Fibroblast of mammary gland (primary cell): ENCODE measurements around the gene VAC14.

Source experiments
- DNase-seq: peaks from one replicate; pipeline ENCODE4 v3.0.0-alpha.2; 2010; ENCODE audit warnings: low read depth
- H3K4me3 ChIP-seq: 2 replicates; pipeline ENCODE4 v1.5.1; 2011; ENCODE audit warnings: low read depth, mild to moderate bottlenecking, low read length, moderate library complexity; ENCODE audit not compliant: control insufficient read depth
- TF ChIP-seq, protein P1 (sequence below): conservative IDR thresholded peaks from 2 replicates; pipeline ENCODE4 v1.5.1; 2011; ENCODE audit warnings: low read depth, low read length, inconsistent platforms; ENCODE audit not compliant: control insufficient read depth, insufficient read depth

VAC14 gene

GRCh38 chr16:70757183-70757582 lies 43.8 kb downstream of the VAC14 start:
- TF ChIP-seq, protein P1, sequence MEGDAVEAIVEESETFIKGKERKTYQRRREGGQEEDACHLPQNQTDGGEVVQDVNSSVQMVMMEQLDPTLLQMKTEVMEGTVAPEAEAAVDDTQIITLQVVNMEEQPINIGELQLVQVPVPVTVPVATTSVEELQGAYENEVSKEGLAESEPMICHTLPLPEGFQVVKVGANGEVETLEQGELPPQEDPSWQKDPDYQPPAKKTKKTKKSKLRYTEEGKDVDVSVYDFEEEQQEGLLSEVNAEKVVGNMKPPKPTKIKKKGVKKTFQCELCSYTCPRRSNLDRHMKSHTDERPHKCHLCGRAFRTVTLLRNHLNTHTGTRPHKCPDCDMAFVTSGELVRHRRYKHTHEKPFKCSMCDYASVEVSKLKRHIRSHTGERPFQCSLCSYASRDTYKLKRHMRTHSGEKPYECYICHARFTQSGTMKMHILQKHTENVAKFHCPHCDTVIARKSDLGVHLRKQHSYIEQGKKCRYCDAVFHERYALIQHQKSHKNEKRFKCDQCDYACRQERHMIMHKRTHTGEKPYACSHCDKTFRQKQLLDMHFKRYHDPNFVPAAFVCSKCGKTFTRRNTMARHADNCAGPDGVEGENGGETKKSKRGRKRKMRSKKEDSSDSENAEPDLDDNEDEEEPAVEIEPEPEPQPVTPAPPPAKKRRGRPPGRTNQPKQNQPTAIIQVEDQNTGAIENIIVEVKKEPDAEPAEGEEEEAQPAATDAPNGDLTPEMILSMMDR = no peak
- no peak overlapping the region for H3K4me3 ChIP-seq
- DNase-seq = no peak

DNA sequence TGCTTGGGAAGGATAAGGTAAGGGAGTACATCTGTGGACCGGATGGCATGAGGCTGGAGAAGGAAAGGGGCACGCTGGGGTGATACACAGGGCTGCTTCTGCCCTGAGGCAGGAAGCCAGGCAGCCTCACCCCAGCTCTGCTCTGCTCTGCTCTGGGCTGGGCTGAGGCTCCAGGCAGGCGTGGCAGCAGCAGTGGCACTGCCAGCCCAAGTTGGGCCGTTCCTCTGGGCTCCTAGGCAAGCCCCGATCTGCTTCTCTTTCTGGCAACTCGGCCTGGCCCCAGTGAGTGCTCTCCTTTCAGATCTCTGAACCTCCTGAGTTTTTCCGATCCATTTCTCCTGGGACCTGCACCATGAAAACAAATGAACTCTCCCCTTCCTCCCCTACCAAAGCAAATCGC lies 44.9 kb downstream of the VAC14 start:
- TF ChIP-seq, protein P1 = no peak
- DNase-seq = no peak
- no peak overlapping the region for H3K4me3 ChIP-seq

GRCh38 chr16:70754851-70755600 lies 45.9 kb downstream of the VAC14 start:
- no peak overlapping the region for H3K4me3 ChIP-seq
- TF ChIP-seq, protein P1 = no peak
- DNase-seq = no peak

DNA sequence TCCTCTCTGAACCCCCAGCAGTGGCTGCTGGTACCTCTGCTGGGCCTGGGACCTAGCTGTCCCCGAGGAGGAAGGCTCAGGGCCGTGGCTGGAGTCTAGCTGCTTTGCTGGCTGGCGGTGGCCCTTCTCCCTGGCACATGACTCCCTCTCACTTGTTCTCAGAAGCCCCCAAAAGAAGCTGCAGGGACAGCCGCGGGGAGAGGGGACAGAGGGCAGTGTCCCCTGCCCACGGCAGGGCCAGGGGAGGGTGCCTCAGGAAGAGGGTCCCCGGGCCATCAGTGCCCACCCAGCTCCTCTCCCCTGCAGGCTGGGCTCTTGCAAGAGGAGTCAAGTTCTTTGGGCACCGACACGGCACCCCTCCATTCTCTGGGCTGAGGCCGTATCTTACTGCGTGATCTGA lies 46.6 kb downstream of the VAC14 start:
- TF ChIP-seq, protein P1 = no peak
- H3K4me3 ChIP-seq = no peak overlapping the region
- no peak for DNase-seq

DNA sequence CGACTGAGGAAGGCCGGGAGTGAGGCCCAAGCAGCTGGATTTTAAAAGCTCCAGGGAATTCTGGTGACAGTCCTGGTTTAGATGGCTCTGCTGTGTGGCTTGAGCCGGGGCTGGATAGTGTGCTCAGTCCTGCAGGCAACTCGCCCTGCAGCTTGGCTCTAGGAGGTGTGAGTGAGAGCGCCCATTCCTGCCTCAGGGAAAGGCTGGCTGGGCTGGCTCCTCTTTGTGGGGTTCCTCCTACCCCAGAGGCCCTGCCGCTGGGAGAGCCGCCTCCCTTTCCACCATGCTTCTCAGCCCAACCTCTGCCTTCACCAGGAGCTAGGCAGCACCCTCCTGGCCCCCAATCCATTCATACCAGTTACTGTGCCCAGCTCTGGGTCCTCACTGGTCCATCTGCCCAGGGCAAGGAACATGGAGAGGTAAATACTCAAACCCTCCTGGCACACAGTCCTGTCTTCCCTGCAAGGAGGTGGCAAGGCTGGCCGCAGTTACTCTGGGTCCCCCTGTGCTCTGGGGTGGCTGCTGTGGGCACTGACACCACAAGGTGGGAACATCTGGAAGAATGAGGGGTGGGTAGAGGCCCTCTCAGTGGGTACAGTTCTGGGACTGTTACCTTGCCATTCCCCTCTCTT lies 47.1 kb downstream of the VAC14 start:
- TF ChIP-seq, protein P1 = no peak
- no peak overlapping the region for H3K4me3 ChIP-seq

GRCh38 chr16:70753228-70753627 lies 47.7 kb downstream of the VAC14 start:
- DNase-seq = no peak

More for the DNA sequence above, 47.1 kb downstream of the VAC14 start:
- DNase-seq = no peak

More at GRCh38 chr16:70753228-70753627, 47.7 kb downstream of the VAC14 start:
- TF ChIP-seq, protein P1 = no peak
- no peak overlapping the region for H3K4me3 ChIP-seq
